NCI-H2227 treated with DMSO at 0.1 percent for 48 hours (cell line): Measurements from ENCODE around the gene ADK.
"Not testable (repeated sequence)": the region's sequence is repeated elsewhere in the genome, so short reads cannot be mapped to it uniquely, and the experiment has no call there.

ENCODE experiments used
- DNase-seq: peaks from one replicate; lab custom pipeline; 2025; lab: John Stamatoyannopoulos, UW

Gene ADK

DNA sequence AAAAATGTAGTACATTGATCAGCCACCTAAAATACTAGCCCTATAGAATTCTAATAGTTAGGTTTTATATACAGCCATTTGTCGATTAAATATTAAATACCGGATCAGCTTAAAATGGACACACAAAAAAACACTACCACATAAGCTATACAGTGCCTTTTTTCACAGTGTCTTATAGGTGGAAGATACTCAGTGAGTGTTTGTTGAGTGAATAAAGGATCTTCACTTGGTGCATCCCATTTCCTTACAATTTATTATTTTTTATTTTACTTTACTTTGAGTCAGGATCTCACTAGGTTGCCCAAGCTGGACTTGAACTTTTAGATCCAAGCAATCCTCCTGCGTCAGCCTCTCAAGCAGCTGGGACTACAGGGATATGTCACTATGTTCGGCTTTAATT, 340.0 kb downstream of the ADK start:
- no peak for DNase-seq

DNA sequence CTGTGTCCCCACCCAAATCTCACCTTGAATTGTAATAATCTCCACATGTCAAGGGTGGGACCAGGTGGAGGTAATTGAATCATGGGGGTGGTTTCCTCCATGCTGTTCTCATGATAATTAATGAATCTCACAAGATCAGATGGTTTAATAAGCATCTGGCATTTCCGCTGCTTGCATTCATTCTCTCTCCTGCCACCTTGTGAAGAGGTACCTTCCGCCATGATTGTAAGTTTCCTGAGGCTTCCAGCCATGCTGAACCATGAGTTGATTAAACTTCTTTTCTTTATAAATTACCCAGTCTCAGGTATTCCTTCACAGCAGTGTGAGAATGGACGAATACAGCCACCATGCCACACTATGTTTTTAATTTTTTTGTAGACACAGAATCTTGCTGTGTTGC, 345.3 kb downstream of the ADK start:
- DNase-seq, result not testable (repeated sequence)

DNA sequence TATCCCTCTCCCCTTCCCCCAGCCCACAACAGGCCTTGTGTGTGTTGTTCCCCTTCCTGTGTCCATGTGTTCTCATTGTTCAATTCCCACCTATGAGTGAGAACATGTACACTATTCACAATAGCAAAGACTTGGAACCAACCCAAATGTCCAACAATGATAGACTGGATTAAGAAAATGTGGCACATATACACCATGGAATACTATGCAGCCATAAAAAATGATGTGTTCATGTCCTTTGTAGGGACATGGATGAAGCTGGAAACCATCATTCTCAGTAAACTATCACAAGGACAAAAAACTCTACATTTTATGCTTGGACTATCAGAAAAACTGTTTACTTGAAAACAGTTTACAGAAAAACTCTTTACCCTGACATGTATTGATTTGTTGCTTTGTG, 347.6 kb downstream of the ADK start:
- DNase-seq, result not testable (repeated sequence)

DNA sequence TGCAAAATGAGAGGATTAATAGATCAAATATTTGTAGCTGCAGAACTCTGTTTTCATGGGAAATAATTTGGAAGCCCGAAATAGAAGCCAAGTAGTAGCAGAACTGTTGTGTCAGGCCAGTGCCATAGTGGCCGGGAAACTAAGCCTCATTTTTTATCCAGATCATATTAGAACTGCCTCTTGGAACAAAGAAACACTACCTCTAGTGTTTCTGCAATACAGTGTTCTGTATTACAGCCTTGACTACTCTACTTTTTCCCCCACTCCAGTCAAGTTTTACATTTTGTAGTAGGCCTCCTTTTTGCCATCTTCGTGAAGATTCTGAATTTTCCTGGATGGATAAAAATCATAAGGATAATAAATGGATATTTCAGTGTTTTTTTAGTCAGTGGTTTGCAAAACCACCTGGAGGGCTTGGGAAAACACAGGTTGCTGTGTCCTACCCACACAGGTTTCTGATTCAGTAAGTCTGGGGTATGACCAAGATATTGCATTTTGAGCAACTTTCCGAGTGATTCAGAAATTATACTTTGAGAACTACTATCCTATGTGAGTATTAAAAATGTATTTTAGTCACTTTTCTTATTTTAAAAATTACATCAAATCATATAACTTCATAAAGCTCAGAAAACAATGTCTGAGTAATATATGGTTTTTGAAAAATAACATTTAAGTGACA, 349.1 kb downstream of the ADK start:
- DNase-seq, result no peak

DNA sequence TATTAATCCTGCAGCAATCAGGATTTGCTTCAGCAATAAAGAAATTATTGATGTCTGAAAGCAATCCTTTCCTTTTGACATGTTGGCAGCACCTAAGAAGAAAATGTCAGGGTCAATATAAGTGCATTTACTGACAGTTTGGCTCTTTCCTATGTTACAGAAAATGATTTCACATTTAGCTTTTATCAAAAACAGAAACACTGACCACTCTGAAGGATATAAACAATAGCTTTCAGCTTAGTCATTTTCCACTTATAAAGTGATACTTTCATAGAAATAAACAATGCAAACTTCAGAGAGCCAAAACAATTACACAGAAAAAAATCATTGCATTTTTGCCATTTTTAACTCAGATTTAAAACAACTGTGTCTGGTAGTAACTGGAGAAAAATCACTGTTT, 349.8 kb downstream of the ADK start:
- no peak for DNase-seq

DNA sequence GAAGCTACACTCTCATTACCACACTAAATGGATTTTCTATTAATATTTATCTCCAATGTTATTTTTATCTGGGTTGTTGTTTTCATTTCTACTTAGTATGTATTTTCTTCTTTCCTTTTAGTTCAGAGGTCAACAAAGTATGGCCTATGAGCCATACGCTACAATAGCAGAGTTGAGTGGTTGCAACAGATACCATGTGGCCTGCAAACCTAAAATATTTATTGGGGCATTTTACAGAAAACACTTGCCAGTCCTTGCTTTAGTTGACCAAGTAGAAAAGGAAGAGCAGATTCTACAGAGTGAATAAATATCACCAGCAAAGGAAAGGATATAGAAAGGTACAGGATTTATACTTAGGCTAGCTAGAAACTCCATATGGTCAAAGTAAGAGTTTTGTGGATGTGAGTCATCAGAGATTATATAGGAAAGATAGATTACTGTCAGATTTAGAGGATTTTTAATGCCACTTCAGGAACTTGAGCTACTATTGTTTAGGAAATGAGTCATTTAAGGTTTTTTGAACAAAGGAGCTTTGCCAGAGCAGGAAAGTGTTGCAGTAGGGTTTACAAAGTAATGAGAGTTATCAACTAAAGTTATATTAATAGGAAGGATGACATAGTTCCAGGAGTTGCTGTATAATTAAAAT, 352.1 kb downstream of the ADK start:
- peak; percentile 10 for DNase-seq

DNA sequence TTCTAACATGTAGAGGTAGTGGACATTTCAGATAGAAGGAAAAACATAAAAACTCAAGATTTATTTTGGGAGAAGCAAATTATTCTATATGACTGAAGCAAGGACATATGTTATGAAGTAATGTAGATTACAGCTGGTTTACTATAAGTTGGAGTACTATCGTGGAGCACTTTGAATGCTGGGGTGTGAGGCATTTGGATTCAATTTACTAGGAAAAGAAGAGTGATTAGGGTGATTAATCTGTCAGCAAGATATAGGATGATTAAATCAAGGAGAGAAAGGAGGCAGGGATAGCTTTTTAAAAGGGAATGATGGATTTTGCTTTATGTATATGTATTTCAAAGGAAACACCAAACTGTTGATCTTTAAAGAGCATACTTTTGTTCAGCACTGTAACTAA, 356.9 kb downstream of the ADK start:
- DNase-seq, result no peak

DNA sequence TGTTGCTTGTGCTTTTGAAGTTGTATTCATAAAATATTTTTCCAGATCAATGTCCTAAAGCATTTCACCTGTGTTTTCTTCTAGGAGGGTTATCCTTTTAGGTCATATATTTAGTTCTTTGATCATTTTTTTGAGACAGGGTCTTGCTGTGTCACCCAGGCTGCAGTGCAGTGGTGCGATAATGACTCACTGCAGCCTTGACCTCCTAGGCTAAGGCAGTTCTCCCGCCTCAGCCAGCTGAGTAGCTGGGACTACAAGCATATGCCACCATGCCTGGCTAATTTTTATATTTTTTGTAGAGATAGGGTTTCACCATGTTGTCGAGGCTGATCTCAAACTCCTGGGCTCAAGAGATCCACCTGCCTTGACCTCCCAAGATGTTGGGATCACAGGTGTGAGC, 359.6 kb downstream of the ADK start:
- DNase-seq, result no peak

DNA sequence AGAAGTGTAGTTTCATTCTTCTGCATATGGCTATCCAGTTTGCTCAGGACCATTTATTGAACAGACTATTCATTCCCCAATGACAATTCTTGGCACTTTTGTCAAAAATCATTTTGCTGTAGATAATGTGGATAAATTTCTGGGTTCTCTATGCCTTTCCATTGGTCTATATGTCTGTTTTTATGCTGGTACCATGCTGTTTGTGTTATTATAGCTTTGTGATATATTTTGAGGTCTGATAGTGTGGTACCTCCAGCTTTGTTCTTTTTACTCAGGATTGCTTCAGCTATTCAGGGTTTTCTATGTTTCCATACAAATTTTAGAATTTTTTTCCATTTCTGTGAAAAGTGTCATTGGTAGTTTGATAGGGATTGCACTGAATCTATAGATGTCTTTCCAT, 360.0 kb downstream of the ADK start:
- no peak for DNase-seq

DNA sequence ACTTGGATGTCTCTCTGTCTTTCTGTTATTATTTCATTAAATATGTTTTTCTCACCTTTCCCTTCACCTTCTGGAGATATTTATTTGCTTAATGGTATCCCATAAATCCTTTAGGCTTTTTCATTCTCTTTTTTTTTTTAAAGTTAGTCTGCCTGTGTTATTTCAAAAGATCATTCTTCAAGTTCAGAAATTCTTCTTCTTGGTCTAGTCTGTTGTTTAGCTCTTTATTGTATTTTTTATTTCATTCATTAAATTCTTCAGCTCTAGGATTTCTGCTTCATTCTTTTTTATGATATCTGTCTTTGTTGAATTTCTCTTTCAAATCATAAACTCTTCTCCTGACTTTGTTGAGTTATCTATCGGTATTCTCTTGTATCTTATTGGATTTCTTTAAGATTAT, 363.3 kb downstream of the ADK start:
- DNase-seq, result no peak

DNA sequence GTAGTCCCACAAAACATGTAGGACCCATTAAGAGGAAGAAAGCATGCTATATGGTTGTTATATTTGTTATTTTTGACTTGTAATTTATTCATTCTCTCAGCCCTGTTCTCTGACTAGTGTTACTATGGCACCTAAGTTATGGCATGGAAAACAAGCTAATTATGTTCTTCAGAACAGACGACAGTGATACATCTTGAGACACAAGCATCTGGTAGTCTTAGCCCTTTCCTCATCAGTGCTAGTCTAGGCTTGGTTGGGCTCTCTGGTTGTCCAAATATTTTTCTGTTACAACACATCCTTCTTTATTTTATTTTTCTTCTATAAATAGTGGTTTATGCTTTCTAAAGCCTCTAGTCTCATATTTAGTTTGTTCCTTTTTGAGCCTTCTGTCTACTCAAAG, 367.0 kb downstream of the ADK start:
- no peak for DNase-seq

DNA sequence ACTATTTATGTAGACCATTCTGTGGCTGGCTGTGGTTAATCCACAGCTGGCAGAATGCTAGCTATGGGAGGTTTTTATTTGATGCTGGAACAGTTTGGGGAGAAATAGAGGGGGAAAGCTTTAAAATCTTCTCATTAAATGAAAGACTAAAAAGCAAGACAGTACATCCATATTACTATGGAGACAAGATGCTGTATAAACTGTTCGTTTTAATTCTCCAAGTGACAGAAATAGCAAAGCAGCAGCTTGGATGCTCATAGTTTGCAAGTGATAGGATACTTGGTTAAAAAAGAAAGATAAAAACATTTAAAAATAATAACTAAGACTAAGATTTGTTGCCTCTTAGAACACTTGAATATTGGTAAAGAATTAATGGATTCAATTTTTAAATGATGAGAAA, 370.5 kb downstream of the ADK start:
- DNase-seq, result no peak

DNA sequence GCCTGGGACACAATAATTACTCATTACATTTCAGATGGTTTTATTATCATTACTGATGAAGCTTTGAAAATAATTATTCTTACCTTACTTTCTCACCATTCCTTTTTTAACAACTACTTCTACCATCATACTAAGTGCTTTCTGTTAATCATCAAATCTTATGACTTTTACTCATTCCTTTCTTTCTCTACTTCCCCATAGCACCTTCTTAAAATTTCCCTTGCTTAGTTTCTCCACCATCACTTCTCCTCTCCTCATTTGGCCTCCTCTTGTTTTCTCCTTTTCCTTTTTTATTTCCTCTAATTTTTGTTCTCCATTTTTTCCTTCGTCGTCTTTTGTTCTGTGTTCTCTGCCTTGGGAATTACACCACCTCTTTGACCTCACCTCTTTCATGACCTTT, 372.2 kb downstream of the ADK start:
- no peak for DNase-seq

DNA sequence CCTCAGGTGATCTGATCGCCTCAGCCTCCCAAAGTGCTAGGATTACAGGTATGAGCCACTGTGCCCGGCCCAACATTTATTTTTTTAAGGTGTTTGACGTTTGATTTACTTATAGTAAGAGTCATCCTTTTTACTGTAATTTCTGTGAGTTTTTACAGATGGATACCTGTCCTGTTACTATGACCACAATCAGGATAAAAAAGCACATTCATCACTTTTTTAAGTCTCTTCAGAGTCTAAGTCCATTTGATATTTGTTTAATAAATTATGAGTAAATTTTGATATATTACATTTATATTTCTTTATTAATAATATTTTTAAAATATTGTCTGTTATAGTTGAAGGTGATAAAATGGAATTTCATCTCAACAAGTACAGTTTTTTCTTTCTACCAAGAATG, 374.9 kb downstream of the ADK start:
- DNase-seq, result no peak

DNA sequence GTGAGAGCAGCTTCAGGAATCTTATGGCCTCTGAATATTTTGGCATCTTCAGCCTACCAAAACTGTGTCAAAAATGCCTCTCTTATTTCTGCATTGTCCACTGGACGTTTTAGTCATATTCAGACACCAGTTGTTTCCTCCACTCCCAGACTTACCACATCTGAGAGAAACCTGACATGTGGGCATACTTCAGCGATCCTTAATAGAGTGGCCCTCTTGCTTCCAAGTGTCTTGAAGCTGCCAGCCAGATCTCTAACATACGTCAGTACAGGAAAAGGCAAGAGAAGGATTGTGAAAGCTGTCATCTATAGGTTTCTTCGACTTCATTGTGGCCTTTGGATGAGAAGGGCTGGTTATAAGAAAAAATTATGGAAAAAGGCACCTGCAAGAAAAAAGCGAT, 376.6 kb downstream of the ADK start:
- DNase-seq, result not testable (repeated sequence)

DNA sequence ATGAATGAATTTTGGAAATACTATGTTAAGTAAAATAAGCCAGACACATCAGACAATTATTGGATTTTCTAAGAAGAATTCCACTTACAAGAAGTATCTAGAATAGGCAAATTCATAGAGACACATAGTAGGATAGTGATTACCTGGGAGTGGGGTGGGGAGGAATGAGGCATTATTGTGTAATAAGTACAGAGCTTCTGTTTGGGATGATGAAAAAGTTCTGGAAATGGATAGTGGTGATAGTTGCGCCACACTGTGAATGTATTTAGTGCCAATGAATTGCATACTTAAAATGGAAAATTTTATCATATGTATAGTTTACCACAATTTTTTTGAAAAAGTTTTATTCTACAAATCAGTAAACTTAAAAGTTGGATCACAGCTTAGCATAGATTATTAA, 378.2 kb downstream of the ADK start:
- DNase-seq, result no peak

DNA sequence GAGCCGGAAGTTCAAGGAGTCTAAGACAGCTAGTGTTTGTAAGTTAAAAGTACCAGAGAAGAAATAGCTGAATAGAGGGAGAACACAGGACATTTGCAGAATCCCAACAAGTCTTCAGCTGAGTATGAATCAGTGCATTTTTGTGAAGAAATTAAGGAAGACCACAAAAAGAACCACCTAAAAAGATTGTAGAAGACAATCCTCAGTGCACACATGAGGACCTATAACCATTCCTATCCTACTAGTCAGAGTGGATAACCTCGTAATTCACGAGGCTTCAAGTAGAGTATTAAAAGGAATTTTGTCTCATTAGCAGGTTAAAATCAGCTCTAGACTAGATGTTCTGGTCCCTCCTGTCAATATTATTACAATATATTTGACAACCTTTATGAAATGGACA, 380.0 kb downstream of the ADK start:
- no peak for DNase-seq

DNA sequence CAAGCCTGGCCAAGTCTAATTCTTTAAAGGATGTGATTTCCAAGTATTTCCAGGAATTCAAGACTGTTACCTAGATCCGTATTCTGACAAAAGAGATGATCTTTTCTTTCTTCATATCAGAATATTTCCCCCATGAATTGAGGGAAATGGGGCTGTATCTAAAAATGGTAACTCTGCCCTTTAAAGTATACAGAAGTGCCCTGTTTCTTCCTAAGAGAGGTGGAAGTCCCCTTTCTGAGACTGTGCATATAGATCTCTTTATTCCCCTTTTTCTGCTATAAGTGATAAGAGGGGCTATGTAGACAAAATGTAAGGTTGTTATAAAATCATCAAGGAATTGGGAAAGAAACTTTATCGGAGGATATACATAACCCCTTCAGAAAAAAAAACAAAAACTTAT, 388.3 kb downstream of the ADK start:
- no peak for DNase-seq

DNA sequence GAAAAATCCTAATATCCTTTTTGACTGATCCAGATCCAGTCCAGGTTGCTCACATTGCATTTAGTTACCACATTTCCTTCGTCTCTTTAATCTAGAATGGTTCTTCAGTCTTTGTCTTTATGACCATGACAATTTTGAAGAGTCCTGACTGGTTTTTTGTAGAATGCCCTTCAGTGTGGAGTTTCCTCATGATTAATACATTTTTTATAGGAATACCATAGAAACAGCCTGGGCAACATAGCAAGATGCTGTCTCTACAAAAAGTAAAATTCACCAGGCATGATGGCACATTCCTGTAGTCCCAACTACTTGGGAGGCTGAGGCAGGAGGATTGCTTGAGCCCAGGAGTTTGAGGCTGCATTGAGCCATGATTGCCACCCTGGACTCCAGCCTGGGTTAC, 390.4 kb downstream of the ADK start:
- DNase-seq, result no peak

DNA sequence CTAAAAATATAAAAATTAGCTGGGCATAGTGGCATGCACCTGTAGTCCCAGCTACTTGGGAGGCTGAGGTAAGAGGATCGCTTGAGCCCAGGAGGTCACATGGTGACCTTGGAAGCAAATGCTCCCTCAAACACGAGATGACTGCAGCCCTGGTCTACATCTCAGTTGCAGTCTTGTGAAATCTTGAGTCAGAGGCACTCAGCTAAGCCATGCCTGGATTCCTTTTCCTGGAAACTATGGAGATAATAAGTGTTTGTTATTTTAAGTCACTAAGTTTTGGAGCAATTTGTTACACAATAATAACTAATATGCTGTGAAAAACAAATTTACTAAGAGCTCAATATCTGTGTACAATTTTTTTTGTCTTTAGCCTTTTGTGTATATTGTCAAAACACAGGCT, 391.1 kb downstream of the ADK start:
- no peak for DNase-seq

DNA sequence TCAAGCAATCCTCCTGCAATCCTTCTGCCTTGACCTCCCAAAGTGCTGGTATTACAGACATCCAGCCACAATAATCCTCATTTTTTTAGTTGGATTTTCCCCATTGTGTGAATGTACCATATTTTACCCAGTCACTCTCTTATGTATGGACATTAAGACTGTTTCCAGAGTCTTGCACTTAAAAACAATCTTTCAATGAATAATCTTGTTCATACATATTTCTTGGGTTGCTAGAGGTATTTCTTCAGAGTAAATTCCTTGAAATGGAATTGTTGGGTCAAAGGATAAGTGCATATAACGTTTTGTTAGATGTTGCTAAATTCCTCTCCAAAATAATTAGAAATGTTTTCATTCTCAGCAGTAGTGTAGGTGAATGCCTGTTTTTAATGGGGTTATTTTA, 392.3 kb downstream of the ADK start:
- no peak for DNase-seq

DNA sequence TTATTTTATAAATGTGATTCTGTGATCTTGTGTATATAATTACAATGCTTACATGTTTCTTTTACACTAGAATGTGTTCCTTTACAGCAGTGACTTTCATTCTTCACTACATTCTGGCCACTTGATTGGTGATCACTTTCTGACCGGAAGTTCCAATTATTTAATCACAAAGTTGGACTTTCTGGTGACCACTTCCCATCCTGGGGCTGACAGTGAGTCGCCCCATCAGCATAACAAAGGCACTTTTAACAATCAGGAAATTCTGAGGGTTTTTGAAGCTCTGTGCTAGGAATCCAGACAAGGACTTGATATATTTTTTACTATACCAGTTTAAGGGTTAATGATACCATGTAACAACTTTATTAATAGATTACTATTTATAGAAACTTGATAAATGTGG, 393.1 kb downstream of the ADK start:
- DNase-seq, result no peak

DNA sequence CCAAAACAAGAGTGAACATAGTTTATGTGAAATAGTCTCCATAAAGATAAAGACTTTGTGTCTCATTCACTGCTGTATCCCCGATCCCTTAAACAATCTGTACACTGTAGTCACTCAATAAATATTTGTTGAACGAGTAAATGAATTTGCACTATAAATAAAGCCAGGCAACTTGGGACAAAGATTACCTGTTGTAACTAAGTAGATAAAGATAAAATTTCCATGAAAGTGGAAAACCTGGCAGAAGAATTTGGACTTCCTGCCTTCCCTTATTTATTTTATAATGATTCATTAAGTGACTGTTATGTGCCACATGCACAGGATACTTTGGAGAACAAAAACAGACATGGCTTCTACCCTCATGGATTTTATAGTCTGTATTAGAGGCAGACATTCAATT, 397.7 kb downstream of the ADK start:
- DNase-seq, result no peak

DNA sequence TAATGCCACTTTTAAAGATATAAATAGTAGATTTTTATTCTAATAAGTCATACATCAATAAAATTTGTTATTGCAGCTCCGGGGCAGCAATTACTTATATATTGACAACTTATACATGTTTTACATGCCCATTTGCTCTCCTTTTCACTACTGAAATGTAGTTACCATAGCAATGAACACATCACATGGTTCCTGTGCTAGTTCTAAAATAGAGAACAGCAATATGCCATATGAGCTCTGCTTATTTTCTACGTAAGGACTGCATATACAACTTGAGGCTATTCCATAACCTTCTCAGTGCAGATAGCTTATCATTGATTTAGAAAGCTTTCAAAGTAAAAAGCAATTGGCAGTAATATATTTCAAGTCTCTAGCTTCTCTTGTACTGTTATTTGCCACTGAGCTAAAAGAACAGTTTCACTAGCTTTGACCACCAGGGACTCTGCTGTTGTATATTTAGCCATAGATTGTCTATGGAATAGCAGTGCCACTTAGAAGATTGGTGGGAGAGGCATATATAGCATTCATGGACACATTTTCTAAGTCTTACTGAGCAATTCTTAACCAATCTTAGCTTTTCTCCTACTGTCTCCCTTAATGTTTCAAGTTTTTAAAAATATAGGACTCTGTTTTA, 405.2 kb downstream of the ADK start:
- no peak for DNase-seq
